Memory B cell (primary cell): ENCODE results near the gene FARSB.

ENCODE experiments used
- ATAC-seq: fragments of 150-1000 bp; cut with Tn5 transposase; 2 replicates; pipeline ENCODE4 v1.10.0; 2021; ENCODE audit warnings: low read depth, mild to moderate bottlenecking, moderate library complexity
- DNase-seq, 2 donors: peaks; one replicate each; pipeline ENCODE4 v3.0.0; 2022; ENCODE audit warnings: low spot score in 2 of 2
- H3K27ac Mint-ChIP-seq: one replicate; pipeline ENCODE4 v1.8.0; 2022; ENCODE audit warnings: mild to moderate bottlenecking, moderate library complexity, mixed read lengths
- H3K27me3 Mint-ChIP-seq: one replicate; pipeline ENCODE4 v1.8.0; 2022; ENCODE audit warnings: mixed read lengths
- H3K36me3 Mint-ChIP-seq: one replicate; pipeline ENCODE4 v1.8.0; 2022; ENCODE audit warnings: mild to moderate bottlenecking, mixed read lengths
- H3K4me1 Mint-ChIP-seq: one replicate; pipeline ENCODE4 v1.8.0; 2022; ENCODE audit warnings: mixed read lengths
- H3K4me3 Mint-ChIP-seq: one replicate; pipeline ENCODE4 v1.8.0; 2022; ENCODE audit warnings: mild to moderate bottlenecking, moderate library complexity, mixed read lengths
- H3K9me3 Mint-ChIP-seq: one replicate; pipeline ENCODE4 v1.8.0; 2022; ENCODE audit warnings: mixed read lengths

FARSB gene

DNA sequence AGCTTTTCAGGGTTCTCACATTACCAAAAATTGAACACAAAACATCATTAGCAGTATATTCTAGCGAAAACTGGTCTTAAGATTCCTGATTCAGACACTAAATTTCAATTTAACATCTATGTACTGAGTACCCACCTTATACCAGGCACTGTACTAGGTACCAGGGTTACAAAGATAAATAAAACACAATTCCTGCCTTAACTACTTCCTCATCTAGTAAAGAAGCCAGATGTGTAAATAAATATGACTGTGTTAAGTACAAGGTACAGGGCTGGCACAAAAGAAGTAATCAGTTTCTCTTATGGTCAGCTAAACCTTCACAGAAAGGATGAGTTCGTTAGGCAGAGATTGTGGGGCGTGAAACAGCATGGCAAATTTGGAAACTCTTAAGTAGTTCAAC lies 6.1 kb downstream of the FARSB start:
- peaks cover 22% of the 10 kb centered on the region for H3K4me1 Mint-ChIP-seq
- no peak overlapping the region for H3K27ac Mint-ChIP-seq
- no peaks in the 10 kb centered on the region for H3K9me3 Mint-ChIP-seq
- no peak overlapping the region for H3K4me3 Mint-ChIP-seq
- ATAC-seq (no peak), DNase-seq (no peak)
- H3K27me3 Mint-ChIP-seq: no peaks in the 10 kb centered on the region
- peaks cover 17% of the 10 kb centered on the region for H3K36me3 Mint-ChIP-seq

DNA sequence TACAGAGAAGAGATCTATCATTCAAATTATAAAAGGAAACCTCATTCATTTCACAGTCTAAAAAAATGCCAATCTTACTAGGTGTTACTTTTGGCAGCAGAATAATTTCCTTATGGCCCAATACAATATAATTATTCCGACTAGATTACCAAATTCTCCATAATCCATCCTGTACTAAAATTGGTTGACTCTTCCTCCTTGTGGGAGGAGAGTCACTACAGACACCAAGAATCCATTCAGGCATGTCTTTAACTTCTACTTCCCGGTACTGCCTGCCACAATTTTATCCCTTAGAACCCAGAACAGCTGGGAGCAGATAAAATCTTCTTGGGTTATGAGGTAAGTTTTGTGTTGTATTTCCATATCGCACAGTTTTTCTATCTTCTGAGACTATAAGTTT lies 9.9 kb downstream of the FARSB start:
- Mint-ChIP-seq H3K27me3 (no peaks in the 10 kb centered on the region), H3K27ac (peak overlapping the region; percentile 32), H3K4me3 (no peak overlapping the region), H3K9me3 (no peaks in the 10 kb centered on the region), H3K4me1 (peaks cover 10% of the 10 kb centered on the region), H3K36me3 (peaks cover 34% of the 10 kb centered on the region)
- ATAC-seq (no peak), DNase-seq (no peak)

DNA sequence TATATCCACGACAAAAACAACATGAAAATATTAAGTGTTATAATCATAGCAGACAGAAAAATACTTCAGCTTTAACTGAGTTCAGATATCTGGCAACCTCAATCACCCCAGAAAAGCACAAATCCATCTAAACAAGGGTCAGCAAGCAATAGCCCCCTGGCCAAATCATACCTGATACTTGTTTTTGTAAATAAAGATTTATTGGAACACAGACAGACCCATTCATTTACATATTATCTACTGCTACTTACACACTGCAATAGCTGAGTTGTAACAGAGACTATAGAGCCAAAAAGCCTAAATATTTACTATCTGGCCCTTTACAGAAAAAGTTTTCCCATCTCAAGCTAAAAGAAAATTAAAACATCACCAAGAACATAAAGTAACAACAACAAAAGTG lies 12.8 kb downstream of the FARSB start:
- H3K4me3 Mint-ChIP-seq: no peak overlapping the region
- H3K9me3 Mint-ChIP-seq: peaks cover 3% of the 10 kb centered on the region
- no peaks in the 10 kb centered on the region for H3K27me3 Mint-ChIP-seq
- ATAC-seq (no peak), DNase-seq (no peak)
- H3K4me1 Mint-ChIP-seq: peaks cover 2% of the 10 kb centered on the region
- peak overlapping the region; percentile 10 for H3K27ac Mint-ChIP-seq
- H3K36me3 Mint-ChIP-seq: peaks cover 32% of the 10 kb centered on the region

DNA sequence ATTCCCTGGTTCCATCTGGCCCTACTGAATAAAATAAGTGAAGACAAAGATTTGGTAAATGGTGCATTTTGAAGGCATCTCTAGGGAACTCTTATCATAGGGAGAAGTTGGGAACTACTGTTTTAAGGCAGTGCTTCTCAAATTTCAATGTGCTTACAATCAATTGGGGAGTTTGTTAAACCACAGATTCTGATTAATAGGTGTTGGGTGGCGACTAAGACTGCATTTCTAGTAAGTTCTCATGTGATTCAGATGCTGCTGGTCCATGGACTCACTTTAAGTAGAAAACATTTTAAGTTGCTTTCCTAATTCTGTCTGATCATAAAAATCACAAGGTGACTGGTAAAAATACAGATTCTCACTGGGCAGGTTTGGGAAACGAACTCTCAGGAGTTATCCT lies 14.6 kb downstream of the FARSB start:
- H3K4me1 Mint-ChIP-seq: peaks cover 2% of the 10 kb centered on the region
- H3K27ac Mint-ChIP-seq: no peak overlapping the region
- ATAC-seq: no peak

DNA sequence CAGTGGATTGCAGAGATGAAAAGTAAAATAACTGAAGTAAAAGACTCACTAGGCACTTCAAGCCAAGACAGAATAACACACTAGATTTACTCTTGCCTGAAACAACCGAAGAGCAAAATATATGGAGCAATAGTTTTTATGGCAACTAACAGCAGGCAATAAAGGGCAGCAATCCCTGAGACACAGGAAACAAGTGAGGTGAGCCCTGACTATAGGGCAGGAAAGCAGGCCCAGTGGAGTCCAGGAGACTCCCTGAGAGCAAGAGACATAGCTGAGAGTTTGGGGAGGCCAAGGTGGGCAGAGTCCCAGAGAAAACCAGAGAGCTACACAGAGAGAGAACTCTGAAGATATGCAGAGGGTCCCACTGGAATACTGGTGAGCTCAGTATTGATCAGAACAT lies 18.8 kb downstream of the FARSB start:
- no peak for ATAC-seq
- Mint-ChIP-seq H3K27me3 (no peaks in the 10 kb centered on the region), H3K27ac (peak overlapping the region; percentile 22)

More for the DNA sequence above, 14.6 kb downstream of the FARSB start:
- peaks cover 41% of the 10 kb centered on the region for H3K36me3 Mint-ChIP-seq
- H3K27me3 Mint-ChIP-seq: no peaks in the 10 kb centered on the region
- DNase-seq: no peak
- H3K4me3 Mint-ChIP-seq: no peak overlapping the region
- H3K9me3 Mint-ChIP-seq: peaks cover 5% of the 10 kb centered on the region

DNA sequence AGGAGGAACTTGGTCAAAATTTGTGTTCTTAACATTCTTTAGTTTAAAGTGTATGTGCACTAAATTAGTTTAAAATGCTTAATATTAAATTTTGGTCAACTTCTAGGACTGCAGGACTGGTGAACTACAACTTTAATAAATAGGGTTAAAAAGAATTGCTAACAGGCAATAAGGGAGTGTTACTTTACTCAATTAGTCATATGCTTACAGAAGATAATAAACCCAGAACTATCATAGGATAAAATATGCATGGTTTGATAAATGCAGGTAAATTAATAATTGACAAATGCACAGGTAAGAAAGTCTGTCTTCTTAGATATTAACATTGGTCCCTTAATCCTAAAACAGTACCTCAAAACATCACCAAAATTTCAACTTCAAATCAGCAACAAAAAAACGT lies 20.6 kb downstream of the FARSB start:
- Mint-ChIP-seq H3K27me3 (no peaks in the 10 kb centered on the region), H3K36me3 (peaks cover 40% of the 10 kb centered on the region), H3K4me3 (no peak overlapping the region), H3K4me1 (no peaks in the 10 kb centered on the region), H3K9me3 (peaks cover 5% of the 10 kb centered on the region), H3K27ac (no peak overlapping the region)
- DNase-seq (no peak), ATAC-seq (no peak)

More for the DNA sequence above, 18.8 kb downstream of the FARSB start:
- H3K4me1 Mint-ChIP-seq: no peaks in the 10 kb centered on the region
- no peak for DNase-seq
- H3K4me3 Mint-ChIP-seq: no peak overlapping the region
- peaks cover 40% of the 10 kb centered on the region for H3K36me3 Mint-ChIP-seq
- H3K9me3 Mint-ChIP-seq: peaks cover 5% of the 10 kb centered on the region

DNA sequence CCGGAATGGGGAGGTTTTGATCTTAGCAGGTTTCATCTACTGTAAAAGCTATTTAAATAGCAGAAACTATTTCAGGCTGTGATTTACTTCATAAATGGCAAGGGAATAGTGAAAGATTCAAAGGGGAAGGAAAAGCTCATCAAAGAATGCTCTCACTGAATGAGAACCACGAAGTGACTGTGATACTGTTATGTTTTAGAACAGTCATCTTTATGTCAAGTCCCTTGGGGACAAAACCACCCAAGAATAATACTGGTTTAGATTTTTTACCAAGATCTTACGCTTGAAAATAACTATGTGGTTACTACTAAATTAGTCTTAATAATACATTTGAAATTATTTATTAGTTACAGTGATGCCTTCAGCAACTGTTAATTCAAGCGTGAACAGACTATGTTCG lies 28.1 kb downstream of the FARSB start:
- no peaks in the 10 kb centered on the region for H3K9me3 Mint-ChIP-seq

DNA sequence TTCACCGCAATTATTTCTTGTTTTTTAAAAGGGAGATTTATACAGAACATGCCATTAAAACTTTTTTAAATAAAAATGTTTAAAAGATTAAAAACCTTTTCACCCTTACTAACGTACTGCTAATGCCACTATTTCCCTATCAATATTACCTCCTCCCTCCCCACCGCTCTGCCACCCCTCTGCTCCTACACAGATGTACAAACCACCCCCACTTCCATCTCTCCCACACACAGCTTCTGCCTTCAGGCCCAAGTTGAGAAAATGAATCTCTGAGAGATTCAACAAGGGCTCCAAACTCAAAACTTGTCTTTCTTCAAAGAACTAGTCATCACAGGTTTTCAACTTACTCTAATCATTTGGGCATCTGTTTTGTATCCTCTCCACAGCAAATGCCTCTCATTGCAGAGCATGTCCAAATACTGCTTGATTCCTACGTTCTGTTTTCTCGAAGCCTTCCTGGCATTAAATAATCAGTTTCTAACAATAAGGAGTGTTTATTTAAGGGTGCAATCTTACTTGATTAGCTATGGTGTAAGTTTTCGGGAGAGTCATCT lies 32.1 kb downstream of the FARSB start:
- ATAC-seq (no peak), DNase-seq (no peak)
- Mint-ChIP-seq H3K9me3 (no peaks in the 10 kb centered on the region), H3K27me3 (no peaks in the 10 kb centered on the region), H3K27ac (no peak overlapping the region), H3K4me3 (no peak overlapping the region), H3K4me1 (no peaks in the 10 kb centered on the region), H3K36me3 (peaks cover 25% of the 10 kb centered on the region)

More for the DNA sequence above, 28.1 kb downstream of the FARSB start:
- H3K27ac Mint-ChIP-seq: no peak overlapping the region
- no peaks in the 10 kb centered on the region for H3K27me3 Mint-ChIP-seq
- ATAC-seq (no peak), DNase-seq (no peak)
- H3K36me3 Mint-ChIP-seq: peaks cover 30% of the 10 kb centered on the region
- H3K4me1 Mint-ChIP-seq: no peaks in the 10 kb centered on the region
- no peak overlapping the region for H3K4me3 Mint-ChIP-seq

DNA sequence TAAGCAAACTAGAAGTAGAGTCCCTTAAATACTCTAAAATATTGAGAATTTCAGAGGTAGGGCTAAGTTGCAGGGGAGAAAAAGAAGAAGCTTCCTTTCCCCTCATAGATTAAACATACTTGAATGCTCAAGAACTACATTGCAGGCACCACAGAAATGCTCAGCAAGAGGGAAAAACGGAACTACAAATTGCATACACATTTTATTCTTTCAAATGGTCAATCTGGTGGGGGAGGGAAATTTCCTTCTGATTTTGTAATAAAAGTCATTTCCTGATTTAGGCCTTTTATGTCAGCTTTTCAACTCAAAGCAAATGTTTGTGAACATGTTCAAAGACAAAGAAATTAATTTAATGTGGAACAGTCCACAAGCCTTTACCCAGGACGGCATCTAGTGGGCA lies 33.0 kb downstream of the FARSB start:
- Mint-ChIP-seq H3K36me3 (peaks cover 26% of the 10 kb centered on the region), H3K4me1 (no peaks in the 10 kb centered on the region), H3K9me3 (no peaks in the 10 kb centered on the region), H3K27me3 (no peaks in the 10 kb centered on the region), H3K27ac (no peak overlapping the region), H3K4me3 (no peak overlapping the region)
- ATAC-seq (no peak), DNase-seq (no peak)

DNA sequence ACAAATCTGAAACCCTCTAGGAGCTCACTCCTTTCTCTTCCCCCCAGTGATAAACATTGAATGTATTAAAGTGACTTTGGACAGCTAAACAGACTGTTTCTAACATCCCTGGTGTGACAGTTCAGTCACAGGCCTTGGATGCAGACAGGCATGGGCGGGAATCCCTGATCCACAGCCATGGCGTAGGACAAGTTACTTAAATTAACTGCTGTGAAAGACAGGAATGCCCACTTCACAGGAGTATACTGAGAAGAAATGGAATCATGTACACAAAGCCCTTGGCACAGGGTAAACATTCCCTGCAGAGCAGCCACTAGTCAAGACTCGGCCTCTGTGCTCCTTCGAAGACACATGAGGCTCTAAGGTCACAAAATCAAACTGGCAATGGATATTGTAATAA lies 34.0 kb downstream of the FARSB start:
- Mint-ChIP-seq H3K36me3 (peaks cover 20% of the 10 kb centered on the region), H3K9me3 (no peaks in the 10 kb centered on the region), H3K27me3 (no peaks in the 10 kb centered on the region), H3K4me1 (no peaks in the 10 kb centered on the region), H3K4me3 (no peak overlapping the region), H3K27ac (no peak overlapping the region)
- DNase-seq (no peak), ATAC-seq (no peak)

DNA sequence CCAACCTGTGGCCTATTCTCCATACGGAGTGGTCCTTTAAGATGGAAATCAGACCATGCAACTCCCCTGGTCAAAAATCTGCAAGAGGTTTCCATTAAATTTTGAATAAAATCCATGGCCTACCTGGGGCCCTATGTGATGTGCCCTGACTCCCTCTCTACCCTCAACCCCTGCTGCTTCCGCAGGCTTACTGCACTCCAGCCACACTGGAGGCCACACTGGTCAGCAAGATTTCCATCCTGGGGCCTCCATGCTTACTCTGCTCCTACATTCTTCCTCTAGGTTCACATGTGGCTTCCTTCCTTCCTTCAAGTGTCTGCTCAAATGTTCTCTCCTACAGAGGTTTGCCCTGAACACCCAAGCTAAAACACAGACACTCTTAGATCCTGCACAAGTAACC lies 40.6 kb downstream of the FARSB start:
- Mint-ChIP-seq H3K27ac (no peak overlapping the region), H3K9me3 (no peaks in the 10 kb centered on the region), H3K27me3 (no peaks in the 10 kb centered on the region)

DNA sequence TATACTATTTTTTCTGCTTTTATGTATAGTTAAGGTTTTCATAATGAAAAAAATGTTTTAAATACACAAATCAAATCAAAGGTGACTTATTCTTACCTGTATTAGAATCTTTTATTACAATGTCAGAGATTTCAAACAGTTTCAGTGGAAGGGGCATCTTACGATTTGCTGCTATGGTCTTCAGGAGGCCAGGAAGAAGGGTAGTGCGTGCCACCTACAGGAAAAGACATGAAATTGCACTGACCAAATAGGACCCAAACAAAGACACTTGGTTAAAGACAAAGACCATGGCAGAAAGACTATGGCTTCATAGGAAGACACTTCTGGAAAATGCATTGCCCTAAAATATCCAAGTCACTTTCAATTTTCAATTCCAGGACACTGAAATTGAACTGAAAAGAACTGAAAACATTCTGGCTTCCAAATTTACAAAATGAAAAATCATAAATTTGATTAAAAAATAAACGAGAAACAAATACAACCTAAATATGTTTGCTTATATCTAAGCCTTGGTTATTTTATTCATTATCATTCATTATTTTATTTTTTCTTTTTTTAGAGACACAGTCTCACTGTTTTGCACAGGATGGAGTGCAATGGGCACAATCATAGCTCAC lies 42.1 kb downstream of the FARSB start:
- Mint-ChIP-seq H3K36me3 (peaks cover 11% of the 10 kb centered on the region), H3K27me3 (no peaks in the 10 kb centered on the region), H3K9me3 (no peaks in the 10 kb centered on the region), H3K4me1 (no peaks in the 10 kb centered on the region), H3K27ac (no peak overlapping the region), H3K4me3 (no peak overlapping the region)
- ATAC-seq: peak; percentile 67
- peak in 1 of 2 donors; percentile 11 for DNase-seq

More for the DNA sequence above, 40.6 kb downstream of the FARSB start:
- no peaks in the 10 kb centered on the region for H3K4me1 Mint-ChIP-seq
- H3K36me3 Mint-ChIP-seq: peaks cover 18% of the 10 kb centered on the region
- DNase-seq (no peak), ATAC-seq (no peak)
- no peak overlapping the region for H3K4me3 Mint-ChIP-seq

DNA sequence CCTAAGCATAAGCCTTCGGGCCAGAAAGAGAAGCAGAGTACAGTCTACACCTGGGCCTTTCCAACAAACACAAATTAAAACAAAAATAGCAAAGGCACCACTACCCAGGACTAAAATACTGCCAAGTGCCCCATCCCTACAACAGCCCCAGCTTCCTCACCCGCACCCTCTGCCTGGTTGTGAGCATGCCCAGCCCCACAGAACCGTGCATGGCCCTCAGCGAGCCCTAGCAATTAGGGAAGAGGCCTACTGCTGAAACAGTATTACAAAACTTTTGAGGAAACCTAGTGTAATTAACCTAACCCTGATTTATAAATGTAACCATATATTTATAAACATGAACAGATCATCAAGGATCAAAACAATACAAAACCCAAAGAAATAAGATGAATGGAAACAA lies 44.2 kb downstream of the FARSB start:
- Mint-ChIP-seq H3K4me3 (no peak overlapping the region), H3K36me3 (peaks cover 11% of the 10 kb centered on the region), H3K4me1 (no peaks in the 10 kb centered on the region), H3K9me3 (no peaks in the 10 kb centered on the region), H3K27me3 (no peaks in the 10 kb centered on the region), H3K27ac (no peak overlapping the region)
- ATAC-seq (no peak), DNase-seq (no peak)

DNA sequence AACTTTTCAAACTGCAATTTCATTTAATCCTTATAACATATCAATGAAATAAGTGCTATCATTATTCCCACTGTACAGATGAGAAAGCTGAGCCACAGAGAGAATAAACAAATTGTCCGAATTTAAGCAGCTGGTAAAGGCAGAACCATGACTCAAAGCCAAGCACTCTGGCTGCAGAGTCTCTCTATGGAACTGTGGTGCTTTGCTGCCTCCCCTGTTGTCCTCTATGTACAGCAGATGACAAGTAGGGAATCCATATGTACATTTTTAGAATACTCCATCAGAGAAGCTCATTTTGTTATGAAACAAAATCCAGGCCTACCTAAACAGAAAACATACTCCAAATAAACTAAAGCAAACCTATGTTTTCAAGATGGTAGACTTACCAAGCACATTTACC lies 45.1 kb downstream of the FARSB start:
- Mint-ChIP-seq H3K4me3 (no peak overlapping the region), H3K27ac (no peak overlapping the region), H3K4me1 (no peaks in the 10 kb centered on the region), H3K9me3 (no peaks in the 10 kb centered on the region), H3K36me3 (peaks cover 10% of the 10 kb centered on the region), H3K27me3 (no peaks in the 10 kb centered on the region)
- ATAC-seq (no peak), DNase-seq (no peak)

DNA sequence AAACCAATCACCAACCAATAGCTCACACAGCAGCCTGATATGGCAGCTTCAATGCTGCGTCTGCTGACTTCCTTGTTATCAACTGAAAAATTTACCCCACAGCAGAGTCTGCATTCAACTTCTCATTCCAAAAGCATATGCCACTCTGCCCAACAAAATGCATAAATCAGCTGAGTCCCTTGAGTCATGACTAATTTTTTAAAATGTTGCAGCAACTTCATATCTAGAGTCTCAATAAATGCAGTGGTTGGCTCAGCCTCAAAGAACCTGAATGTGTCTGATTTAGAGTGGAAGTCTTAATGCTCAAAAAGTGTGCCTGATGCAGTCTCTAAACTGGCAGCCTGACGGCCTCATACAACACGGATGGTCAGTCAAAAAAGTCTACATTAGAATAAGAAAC lies 46.5 kb downstream of the FARSB start:
- H3K9me3 Mint-ChIP-seq: no peaks in the 10 kb centered on the region
- no peak overlapping the region for H3K4me3 Mint-ChIP-seq
- ATAC-seq (no peak), DNase-seq (no peak)
- no peak overlapping the region for H3K27ac Mint-ChIP-seq
- no peaks in the 10 kb centered on the region for H3K27me3 Mint-ChIP-seq
- no peaks in the 10 kb centered on the region for H3K4me1 Mint-ChIP-seq
- peaks cover 10% of the 10 kb centered on the region for H3K36me3 Mint-ChIP-seq
